Activated T-cell treated with anti-CD3 and anti-CD28 coated beads, Interleukin-2, amount 50 U/mL, for 4 hours (primary cell): ENCODE results near the gene SFN. TPM values are rescaled to one million over a fixed set of nuclear protein-coding genes. Genes with fewer than 3 reads are reported as not detected.
"Not testable (repeated sequence)": the region's sequence is repeated elsewhere in the genome, so short reads cannot be mapped to it uniquely, and the experiment has no call there.

Source experiments
- ATAC-seq, 2 donors: fragments of 200-7000 bp; cut with Tn5 transposase; one replicate each; pipeline ENCODE4 v1.10.0; 2021
- DNase-seq: peaks from one replicate; pipeline ENCODE4 v3.0.0-alpha.2; 2020
- H3K27me3 Mint-ChIP-seq: one replicate; pipeline ENCODE4 v1.8.0; 2021; ENCODE audit warnings: low read depth, mixed read lengths
- H3K36me3 Mint-ChIP-seq: one replicate; pipeline ENCODE4 v1.8.0; 2022; ENCODE audit warnings: mixed read lengths; ENCODE audit not compliant: insufficient read depth
- H3K4me1 Mint-ChIP-seq: one replicate; pipeline ENCODE4 v1.8.0; 2021; ENCODE audit warnings: low read depth, mixed read lengths
- H3K4me3 Mint-ChIP-seq: one replicate; pipeline ENCODE4 v1.8.0; 2021; ENCODE audit warnings: mild to moderate bottlenecking, moderate library complexity, mixed read lengths
- H3K9me3 Mint-ChIP-seq: one replicate; pipeline ENCODE4 v1.8.0; 2021; ENCODE audit warnings: mixed read lengths
- total RNA-seq, 3 donors: library from RNA; stranded (reverse); gene quantifications; one replicate each; pipeline ENCODE4 v1.2.1, GENCODE V29; 2021

Gene SFN
- total RNA-seq, 3 donors from 2014 or later: 0.19 to 0.61 (median 0.24) TPM

DNA sequence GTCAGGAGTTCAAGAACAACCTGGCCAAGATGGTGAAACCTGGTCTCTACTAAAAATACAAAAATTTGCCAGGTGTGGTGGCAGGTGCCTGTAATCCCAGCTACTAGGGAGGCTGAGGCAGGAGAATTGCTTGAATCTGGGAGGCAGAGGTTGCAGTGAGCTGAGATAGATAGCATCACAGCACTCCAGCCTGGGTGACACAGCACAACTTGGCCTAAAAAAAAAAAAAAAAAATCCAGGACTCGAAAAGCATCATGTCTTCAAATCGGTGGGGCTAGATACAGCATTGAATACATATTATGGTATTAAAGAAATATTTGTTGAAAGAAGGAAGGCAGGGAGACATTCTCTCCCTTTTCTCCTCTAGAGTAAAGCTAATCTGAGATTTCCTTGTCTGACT lies 10.1 kb downstream of the SFN start:
- not testable (repeated sequence) for H3K27me3 Mint-ChIP-seq, H3K9me3 Mint-ChIP-seq, H3K4me3 Mint-ChIP-seq, H3K4me1 Mint-ChIP-seq, H3K36me3 Mint-ChIP-seq, DNase-seq, ATAC-seq

GRCh38 chr1:26874896-26875295 lies 11.9 kb downstream of the SFN start:
- H3K4me3 Mint-ChIP-seq: no peak overlapping the region
- DNase-seq (no peak), ATAC-seq (no peak)
- H3K4me1 Mint-ChIP-seq: no peaks in the 10 kb centered on the region
- H3K27me3 Mint-ChIP-seq: no peaks in the 10 kb centered on the region
- H3K36me3 Mint-ChIP-seq: peaks cover 2% of the 10 kb centered on the region
- no peaks in the 10 kb centered on the region for H3K9me3 Mint-ChIP-seq

DNA sequence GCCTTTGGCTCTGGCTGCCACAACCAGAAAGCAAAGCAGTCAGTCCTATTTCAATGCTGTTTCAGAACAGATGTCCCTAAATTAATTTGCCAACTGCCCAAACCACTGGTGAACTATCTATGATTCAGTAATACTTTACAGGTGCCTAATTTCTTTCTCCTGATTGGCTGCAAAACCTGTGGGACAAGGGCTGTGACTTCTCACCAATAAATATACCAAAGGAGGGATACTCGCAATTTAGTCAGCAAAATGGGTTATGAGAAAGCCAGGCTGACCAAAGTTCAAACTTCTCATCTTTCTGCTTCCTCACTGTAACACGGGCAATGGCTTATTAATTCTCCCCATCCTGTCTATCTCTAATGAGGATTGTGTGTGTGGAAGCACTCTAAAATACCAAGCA lies 14.4 kb downstream of the SFN start:
- H3K4me1 Mint-ChIP-seq: no peaks in the 10 kb centered on the region

GRCh38 chr1:26879793-26880192 lies 16.8 kb downstream of the SFN start:
- H3K36me3 Mint-ChIP-seq: peaks cover 25% of the 10 kb centered on the region
- ATAC-seq (no peak), DNase-seq (no peak)
- H3K9me3 Mint-ChIP-seq: no peaks in the 10 kb centered on the region
- H3K4me1 Mint-ChIP-seq: peaks cover 2% of the 10 kb centered on the region
- no peaks in the 10 kb centered on the region for H3K27me3 Mint-ChIP-seq
- H3K4me3 Mint-ChIP-seq: no peak overlapping the region

More for the DNA sequence above, 14.4 kb downstream of the SFN start:
- Mint-ChIP-seq H3K9me3 (no peaks in the 10 kb centered on the region), H3K27me3 (no peaks in the 10 kb centered on the region), H3K4me3 (no peak overlapping the region), H3K36me3 (peaks cover 6% of the 10 kb centered on the region)
- DNase-seq (no peak), ATAC-seq (no peak)

DNA sequence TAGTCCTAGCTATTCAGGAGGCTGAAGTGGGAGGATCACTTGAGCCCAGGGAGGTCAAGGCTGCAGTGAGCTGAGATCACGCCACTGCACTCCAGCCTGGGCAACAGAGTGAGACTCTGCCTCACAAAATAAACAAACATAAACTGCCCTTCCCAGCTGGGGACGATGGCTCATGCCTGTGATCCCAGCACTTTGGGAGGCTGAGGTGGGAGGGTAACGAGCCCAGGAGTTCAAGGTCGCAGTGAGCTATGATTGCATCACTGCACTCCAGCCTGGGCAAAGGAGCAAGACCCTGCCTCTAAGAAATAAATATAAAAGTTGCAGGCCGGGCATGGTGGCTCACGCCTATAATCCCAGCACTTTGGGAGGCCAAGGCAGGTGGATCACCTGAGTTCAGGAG lies 18.7 kb downstream of the SFN start:
- peaks cover 32% of the 10 kb centered on the region for H3K36me3 Mint-ChIP-seq
- DNase-seq, ATAC-seq, H3K9me3 Mint-ChIP-seq, H3K27me3 Mint-ChIP-seq, H3K4me1 Mint-ChIP-seq, H3K4me3 Mint-ChIP-seq: not testable (repeated sequence)

DNA sequence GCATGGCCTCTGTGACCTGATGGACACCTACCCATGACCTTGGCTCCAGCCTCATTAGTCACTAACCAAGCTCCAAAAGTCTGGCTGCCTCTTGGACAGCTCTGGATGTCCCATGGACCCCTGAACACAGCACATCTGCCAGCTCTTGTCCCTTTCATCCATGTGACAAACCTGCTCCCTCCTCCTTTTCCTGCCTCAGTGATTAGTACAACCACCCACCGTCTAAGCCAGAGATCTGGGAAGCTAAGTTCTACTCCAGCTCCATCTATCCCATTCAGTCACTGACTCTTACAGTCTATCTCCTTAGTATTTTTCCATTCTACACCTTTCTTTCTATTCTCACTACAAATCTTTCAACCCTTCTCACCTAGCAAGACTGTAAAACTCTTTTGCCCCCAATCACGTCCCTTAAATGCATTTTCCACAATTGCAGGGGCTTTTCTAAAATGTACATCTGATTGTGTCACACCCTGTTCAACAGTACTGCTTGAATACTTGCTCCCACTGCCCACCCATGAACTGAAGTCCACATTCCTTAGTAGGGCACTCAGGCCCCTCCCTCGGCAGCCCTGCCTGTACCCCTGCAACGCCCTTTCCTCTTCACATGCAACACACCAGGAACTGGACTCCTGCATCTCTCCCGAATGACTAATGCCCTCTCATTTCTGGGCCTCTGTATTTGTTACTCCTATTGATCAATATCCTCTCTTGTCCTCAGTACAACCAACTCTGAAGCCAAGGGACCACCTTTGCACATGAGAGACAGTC lies 19.9 kb downstream of the SFN start:
- peaks cover 10% of the 10 kb centered on the region for H3K4me1 Mint-ChIP-seq
- DNase-seq (no peak), ATAC-seq (no peak)
- no peaks in the 10 kb centered on the region for H3K9me3 Mint-ChIP-seq
- no peak overlapping the region for H3K4me3 Mint-ChIP-seq
- no peaks in the 10 kb centered on the region for H3K27me3 Mint-ChIP-seq
- peaks cover 36% of the 10 kb centered on the region for H3K36me3 Mint-ChIP-seq

- Mint-ChIP-seq H3K27me3 (no peaks in the 10 kb centered on the region), H3K4me3 (peak overlapping the region; percentile 33), H3K4me1 (peaks cover 34% of the 10 kb centered on the region), H3K9me3 (no peaks in the 10 kb centered on the region), H3K36me3 (peaks cover 39% of the 10 kb centered on the region)
- ATAC-seq: no peak
- DNase-seq: no peak
Measured at GRCh38 chr1:26887125-26887524, 24.2 kb downstream of the SFN start.

GRCh38 chr1:26888231-26888630 lies 25.3 kb downstream of the SFN start:
- Mint-ChIP-seq H3K4me3 (peak overlapping the region; percentile 97), H3K9me3 (no peaks in the 10 kb centered on the region), H3K4me1 (peaks cover 31% of the 10 kb centered on the region), H3K27me3 (no peaks in the 10 kb centered on the region), H3K36me3 (peaks cover 36% of the 10 kb centered on the region)
- no peak for DNase-seq
- ATAC-seq: no peak

- Mint-ChIP-seq H3K4me1 (peaks cover 31% of the 10 kb centered on the region), H3K4me3 (peak within 1 kb of the TSS; percentile 97), H3K36me3 (peaks cover 35% of the 10 kb centered on the region), H3K9me3 (no peaks in the 10 kb centered on the region), H3K27me3 (no peaks in the 10 kb centered on the region)
- ATAC-seq (peak; percentile 96), DNase-seq (peak; percentile 64)
Measured at GRCh38 chr1:26889551-26890466, 26.9 kb downstream of the SFN start, which contains the start of gene GPN2. Gene GPN2 (minus strand): TSS chr1:26890283. CDS start chr1:26890096, 187 bp downstream.

GRCh38 chr1:26890467-26890796 lies 27.5 kb downstream of the SFN start:
- peak overlapping the region; percentile 97 for H3K4me3 Mint-ChIP-seq
- DNase-seq (no peak), ATAC-seq (peak; percentile 47 to 49)
- H3K36me3 Mint-ChIP-seq: peaks cover 30% of the 10 kb centered on the region
- H3K4me1 Mint-ChIP-seq: peaks cover 29% of the 10 kb centered on the region
- H3K9me3 Mint-ChIP-seq: no peaks in the 10 kb centered on the region
- H3K27me3 Mint-ChIP-seq: no peaks in the 10 kb centered on the region

DNA sequence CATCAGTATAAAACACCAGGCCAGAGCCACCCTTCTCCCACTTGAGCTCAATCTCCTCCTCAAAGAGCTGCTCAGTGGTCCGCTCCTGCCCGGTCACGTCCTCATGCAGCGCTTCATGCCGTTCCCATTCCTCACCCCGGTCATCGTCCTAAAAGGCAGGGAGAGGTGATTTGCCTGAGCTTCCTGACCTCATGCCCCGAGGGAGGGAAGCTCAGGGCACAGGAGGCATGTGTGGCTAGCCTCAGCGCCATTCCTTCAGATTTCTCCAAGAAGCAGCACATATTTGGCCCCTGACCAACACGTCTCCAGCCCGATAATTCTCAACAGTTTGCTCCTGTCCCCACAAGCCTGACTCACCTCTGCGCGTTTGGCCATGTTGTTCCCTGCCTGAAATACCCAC lies 31.3 kb downstream of the SFN start:
- Mint-ChIP-seq H3K36me3 (peaks cover 24% of the 10 kb centered on the region), H3K27me3 (no peaks in the 10 kb centered on the region), H3K4me1 (peaks cover 17% of the 10 kb centered on the region), H3K4me3 (no peak overlapping the region), H3K9me3 (no peaks in the 10 kb centered on the region)
- ATAC-seq: no peak
- DNase-seq: no peak

DNA sequence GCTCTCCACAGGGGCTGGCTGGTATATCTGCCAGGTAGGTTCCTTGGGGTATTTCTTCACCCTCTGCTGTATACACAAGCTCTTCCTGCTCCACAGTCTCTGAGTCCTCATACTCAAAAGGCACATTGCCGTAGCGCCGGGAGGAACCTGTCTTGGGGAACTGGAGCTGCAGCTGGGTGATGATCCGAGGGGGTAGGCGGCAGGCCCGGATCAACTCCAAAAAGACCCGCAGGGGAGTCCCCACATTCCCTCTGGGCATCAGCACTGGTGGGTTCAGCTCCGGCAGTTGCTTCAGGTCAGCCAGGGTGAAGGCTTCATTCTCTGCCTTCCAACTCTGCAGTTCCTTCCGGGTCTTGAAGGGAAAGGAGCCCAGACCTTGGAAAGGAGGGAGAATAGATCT lies 34.4 kb downstream of the SFN start:
- DNase-seq (no peak), ATAC-seq (no peak)
- Mint-ChIP-seq H3K9me3 (no peaks in the 10 kb centered on the region), H3K4me1 (peaks cover 21% of the 10 kb centered on the region), H3K36me3 (peaks cover 22% of the 10 kb centered on the region), H3K27me3 (no peaks in the 10 kb centered on the region), H3K4me3 (no peak overlapping the region)

DNA sequence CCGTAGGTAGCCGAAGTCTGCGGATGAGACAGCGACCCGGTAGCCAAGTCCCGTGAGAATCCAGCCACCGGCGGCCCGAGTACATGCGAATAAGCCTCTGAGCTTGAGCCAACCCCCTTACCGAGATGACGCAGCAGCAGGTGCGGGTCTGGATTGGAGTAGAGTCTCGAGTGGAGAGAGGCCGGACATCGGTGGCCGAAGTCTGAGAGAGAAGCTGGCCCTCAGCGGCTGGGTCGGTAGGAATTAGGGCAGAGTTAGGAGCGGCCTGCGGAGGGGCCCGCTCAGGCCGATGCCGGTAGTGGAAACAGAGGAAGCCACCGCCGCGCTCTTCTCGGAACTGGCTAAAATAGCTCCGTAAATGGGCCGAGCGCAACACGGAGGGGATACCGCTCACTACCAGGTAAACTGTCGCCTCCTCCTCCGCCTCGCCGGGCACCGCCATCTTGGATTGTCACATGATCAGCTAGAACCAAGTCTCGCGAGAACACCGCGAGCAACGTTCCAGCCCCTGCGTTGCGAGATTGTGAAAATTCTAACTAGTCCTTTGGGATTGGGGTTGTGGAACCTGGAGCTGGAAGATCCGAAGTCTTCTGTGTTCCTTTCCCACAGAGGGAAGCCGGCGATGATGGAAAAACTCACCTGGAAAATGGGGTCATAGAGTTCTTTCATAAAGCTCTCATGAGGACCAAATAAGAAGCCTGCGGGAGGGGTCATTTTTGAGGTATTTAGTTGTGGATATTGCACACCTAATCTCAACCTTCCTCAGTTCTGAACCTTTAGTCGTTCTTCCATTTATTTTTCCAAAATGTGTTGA lies 37.3 kb downstream of the SFN start, which contains the start of gene GPATCH3:
Gene GPATCH3, minus strand, starts transcription at position 467 of the 814 bp plus-strand sequence. Its CDS starts 25 bp downstream, at position 442.
- Mint-ChIP-seq H3K4me3 (peak within 1 kb of the TSS; percentile 89), H3K9me3 (no peaks in the 10 kb centered on the region), H3K4me1 (peaks cover 21% of the 10 kb centered on the region), H3K27me3 (no peaks in the 10 kb centered on the region), H3K36me3 (peaks cover 7% of the 10 kb centered on the region)
- peak; percentile 87 for DNase-seq
- ATAC-seq: peak; percentile 95
